Esophagus muscularis mucosa (tissue), 4 donors: ENCODE data around the gene HERC3. TPM values are rescaled to one million over a fixed set of nuclear protein-coding genes. Genes with fewer than 3 reads are reported as not detected.

ENCODE experiments used
- DNase-seq: peaks from one replicate; pipeline ENCODE4 v3.0.0-alpha.2; 2017; ENCODE audit errors: extremely low spot score
- H3K27ac ChIP-seq, 4 donors: fragments of 200-600 bp; sonication (generic); replicated peaks in 1 of 4; 1 replicate in 3 of 4; 2 replicates in 1 of 4; pipeline ENCODE4 v1.5.1; 2016 to 2019; ENCODE audit warnings: mild to moderate bottlenecking in 1 of 4
- H3K27me3 ChIP-seq, 4 donors: fragments of 200-600 bp; sonication (generic); one replicate each; pipeline versions ENCODE4 v1.5.1 to v1.6.0; 2016 to 2019
- H3K36me3 ChIP-seq, 4 donors: fragments of 200-600 bp; sonication (generic); one replicate each; pipeline ENCODE4 v1.5.1; 2016 to 2019
- H3K4me1 ChIP-seq, 4 donors: fragments of 200-600 bp; sonication (generic); one replicate each; pipeline ENCODE4 v1.5.1; 2016 to 2019
- H3K4me3 ChIP-seq, 4 donors: fragments of 200-600 bp; sonication (generic); 1 replicate in 2 of 4; 2 replicates in 2 of 4; pipeline ENCODE4 v1.5.1; 2016 to 2019; ENCODE audit warnings: mild to moderate bottlenecking in 4 of 4, moderate library complexity in 1 of 4
- H3K9me3 ChIP-seq, 4 donors: fragments of 200-600 bp; sonication (generic); 1 replicate in 3 of 4; 2 replicates in 1 of 4; pipeline ENCODE4 v1.5.1; 2016 to 2019
- CTCF ChIP-seq, 3 experiments: fragments of 200-600 bp in 2 of 3; fragments of 450-650 bp in 1 of 3; sonication (generic) in 2 of 3; IDR thresholded peaks; one replicate each; pipeline ENCODE4 v1.5.1; 2017 to 2019; ENCODE audit warnings: antibody characterized with exemption in 3 of 3, mild to moderate bottlenecking in 2 of 3, moderate library complexity in 1 of 3
- EP300 ChIP-seq: sonication (generic); formaldehyde crosslinking; IDR thresholded peaks from one replicate; pipeline ENCODE4 v1.6.1; 2017; ENCODE audit warnings: antibody characterized with exemption
- POLR2A ChIP-seq: fragments of 450-650 bp; IDR thresholded peaks from one replicate; pipeline ENCODE4 v1.6.1; 2017; ENCODE audit warnings: antibody characterized with exemption, moderate library complexity, mild to moderate bottlenecking, low read depth
- POLR2AphosphoS5 ChIP-seq, 2 donors: sonication (generic); formaldehyde crosslinking; IDR thresholded peaks; one replicate each; pipeline ENCODE4 v1.6.1; 2017; ENCODE audit warnings: antibody characterized with exemption in 2 of 2
- WGBS: methylation state at CpG from one replicate; pipeline ENCODE4 v1.1.5; 2018; 5-methylcytosine and 5-hydroxymethylcytosine counted together
- intact Hi-C: fragments of 100-400 bp; cut with DNase I; formaldehyde crosslinking; loops from one replicate; pipeline ENCODE4 v1.15.1; 2023
- total RNA-seq, 4 donors: library from RNA; depleted of rRNA; stranded (reverse); fragments of >200 nt; gene quantifications; one replicate each; pipeline versions ENCODE4 v1.1.0 to v1.2.1, GENCODE V29; 2016

HERC3 gene
- total RNA-seq, 4 donors from 2014 or later, result 39.8 to 58.2 (median 51.2) TPM

GRCh38 chr4:88610771-88611170 lies 18.5 kb downstream of the HERC3 start:
- Histone ChIP-seq H3K4me3 (no peak overlapping the region), H3K36me3 (peaks cover 18 to 29% (median 22%) of the 10 kb centered on the region in 4 donors), H3K4me1 (peaks cover 44 to 70% (median 56%) of the 10 kb centered on the region in 4 donors), H3K27ac (peak overlapping the region; percentile 77 to 86 (median 82)), H3K9me3 (no peaks in the 10 kb centered on the region), H3K27me3 (no peaks in the 10 kb centered on the region)
- intact Hi-C loops, result no loop called here
- WGBS, result 13% methylated on average over 4 of the region's 5 CpGs
- peak; percentile 80 to 90 for TF ChIP-seq POLR2AphosphoS5 (IDR thresholded peaks at IDR 0.05)
- no peak for TF ChIP-seq POLR2A
- TF ChIP-seq CTCF (IDR thresholded peaks at IDR 0.05), result no peak
- TF ChIP-seq EP300, result no peak
- no peak for DNase-seq

DNA sequence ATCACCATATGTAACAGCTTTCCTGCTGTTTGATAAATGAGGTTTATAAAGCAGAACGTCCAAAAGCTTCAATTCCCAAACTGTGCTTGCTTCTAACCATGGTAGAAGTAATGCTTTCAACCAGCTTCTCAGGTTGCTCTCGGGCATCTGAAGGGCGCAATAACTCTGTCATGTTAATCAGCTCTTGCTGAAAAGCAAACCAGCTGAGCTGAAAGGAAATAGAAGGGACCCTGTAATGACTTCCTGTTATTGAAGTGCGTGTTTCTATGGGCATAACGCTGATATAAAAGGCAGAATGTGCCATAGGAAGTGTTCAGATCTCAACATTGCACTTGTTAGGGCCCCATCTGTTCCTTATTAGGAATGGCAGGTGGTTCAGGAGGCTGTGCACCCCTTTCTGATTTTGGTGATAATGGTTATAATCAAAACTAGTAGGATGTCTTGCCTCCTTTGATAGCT lies 21.2 kb downstream of the HERC3 start:
- WGBS, result 49% methylated on average over 5 of the region's 5 CpGs
- Histone ChIP-seq H3K27ac (peak overlapping the region; percentile 77 to 86 (median 82)), H3K27me3 (no peaks in the 10 kb centered on the region), H3K9me3 (no peaks in the 10 kb centered on the region), H3K4me3 (no peak overlapping the region), H3K4me1 (peaks cover 53 to 87% (median 66%) of the 10 kb centered on the region in 4 donors), H3K36me3 (peaks cover 0 to 5% (median 2%) of the 10 kb centered on the region in 4 donors)
- DNase-seq, result no peak
- TF ChIP-seq CTCF (IDR thresholded peaks at IDR 0.05) (no peak), POLR2AphosphoS5 (IDR thresholded peaks at IDR 0.05) (no peak), EP300 (no peak), POLR2A (no peak)
- intact Hi-C loops, result no loop called here

DNA sequence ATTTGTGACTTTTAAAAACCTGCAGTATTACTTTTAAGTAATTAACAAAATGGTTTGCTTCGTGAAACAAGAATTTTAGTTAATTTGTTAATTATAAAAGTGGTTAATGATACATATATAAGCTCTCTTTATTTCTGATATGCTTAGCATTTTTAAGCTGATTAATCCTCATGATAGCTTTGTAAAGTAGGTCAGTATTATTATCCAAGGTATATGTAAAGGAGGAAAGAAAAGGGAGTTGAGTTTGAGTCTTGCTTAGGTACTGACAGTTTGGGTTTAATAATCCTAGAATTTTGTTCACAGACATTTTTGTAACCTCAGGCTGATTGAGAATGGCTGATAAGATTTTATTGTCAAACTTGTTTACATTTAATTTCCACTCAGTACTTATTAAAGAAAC lies 21.8 kb downstream of the HERC3 start:
- WGBS, result 86% methylated on average over 1 of the region's 1 CpG
- peak overlapping the region in 3 of 4 donors; percentile 77 to 86 (median 82) for H3K27ac ChIP-seq

DNA sequence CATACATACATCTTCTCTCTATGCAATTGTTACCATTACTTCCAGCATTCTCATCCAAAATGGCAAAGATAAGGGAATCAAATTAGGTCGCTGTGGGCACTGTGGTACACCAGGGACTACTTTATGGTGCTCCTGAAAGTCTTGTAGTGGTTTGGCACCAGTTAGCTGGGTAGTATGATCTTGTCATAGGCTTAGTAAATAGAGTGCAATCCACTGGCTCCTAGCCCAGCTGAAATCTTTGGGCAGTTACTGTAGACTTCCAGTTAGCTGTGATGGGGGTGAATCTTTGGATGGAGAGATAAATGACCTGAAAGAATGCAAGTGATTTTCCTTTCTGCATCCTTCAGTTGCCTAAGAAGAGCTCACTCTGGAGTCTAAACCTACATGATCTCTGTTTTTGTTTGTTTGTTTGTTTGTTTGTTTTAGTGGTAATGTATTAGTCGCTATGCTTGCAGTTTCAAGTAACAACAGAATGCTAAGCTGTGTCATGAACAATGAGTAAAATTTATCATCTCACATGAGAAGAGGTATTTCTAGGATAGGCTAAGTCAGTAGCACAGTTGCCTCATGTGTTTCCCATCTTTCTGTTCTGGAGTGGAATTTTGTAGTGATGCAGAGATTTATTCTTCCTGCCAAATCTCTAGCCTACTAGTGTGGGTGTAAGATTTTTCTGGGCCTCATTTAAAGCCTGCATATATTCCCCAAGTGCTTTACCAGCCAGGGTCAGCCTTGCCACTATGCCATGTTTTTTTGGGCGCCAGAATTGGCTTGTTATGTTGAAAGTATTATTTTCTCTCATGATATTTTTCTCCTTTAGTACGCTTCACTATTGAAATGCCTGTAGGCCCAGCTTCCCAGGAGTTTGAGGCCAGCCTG lies 24.2 kb downstream of the HERC3 start:
- no peak for TF ChIP-seq POLR2A
- TF ChIP-seq POLR2AphosphoS5 (IDR thresholded peaks at IDR 0.05), result no peak
- TF ChIP-seq CTCF (IDR thresholded peaks at IDR 0.05), result no peak
- TF ChIP-seq EP300, result no peak
- Histone ChIP-seq H3K36me3 (no peaks in the 10 kb centered on the region), H3K4me1 (peaks cover 36 to 68% (median 52%) of the 10 kb centered on the region in 4 donors), H3K9me3 (no peaks in the 10 kb centered on the region), H3K4me3 (no peak overlapping the region), H3K27ac (no peak overlapping the region), H3K27me3 (no peaks in the 10 kb centered on the region)
- WGBS, result 90% methylated on average over 4 of the region's 4 CpGs
- intact Hi-C loops, result no loop called here
- no peak for DNase-seq

More for the DNA sequence above, 21.8 kb downstream of the HERC3 start:
- Histone ChIP-seq H3K9me3 (no peaks in the 10 kb centered on the region), H3K36me3 (no peaks in the 10 kb centered on the region), H3K27me3 (no peaks in the 10 kb centered on the region), H3K4me1 (peaks cover 55 to 87% (median 65%) of the 10 kb centered on the region in 4 donors), H3K4me3 (no peak overlapping the region)
- TF ChIP-seq CTCF (IDR thresholded peaks at IDR 0.05) (no peak), EP300 (no peak), POLR2A (no peak), POLR2AphosphoS5 (IDR thresholded peaks at IDR 0.05) (no peak)
- intact Hi-C loops, result no loop called here
- no peak for DNase-seq
